ENCODE data around the gene SPINK7.

DNA sequence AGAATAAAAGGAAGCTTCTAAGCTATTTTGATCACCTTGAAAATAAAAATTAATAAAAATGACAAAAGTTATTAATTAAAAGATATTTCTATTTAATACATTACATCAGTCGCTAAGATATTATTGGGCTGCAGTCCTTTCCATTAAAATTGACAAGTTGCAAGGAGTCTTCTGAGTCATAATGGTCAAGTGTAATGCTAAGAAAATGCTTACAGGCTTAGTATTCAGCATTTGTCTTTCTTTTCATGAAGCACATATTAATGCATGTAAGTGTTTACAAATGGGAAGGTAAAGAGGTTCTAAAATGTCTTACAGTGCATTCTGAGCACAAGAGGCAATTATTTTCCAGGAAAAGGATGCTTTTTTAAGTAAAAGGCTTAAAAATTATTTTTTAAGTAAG is 40.5 kb downstream of the SPINK7 start:
- TF ChIP-seq, protein P1, sequence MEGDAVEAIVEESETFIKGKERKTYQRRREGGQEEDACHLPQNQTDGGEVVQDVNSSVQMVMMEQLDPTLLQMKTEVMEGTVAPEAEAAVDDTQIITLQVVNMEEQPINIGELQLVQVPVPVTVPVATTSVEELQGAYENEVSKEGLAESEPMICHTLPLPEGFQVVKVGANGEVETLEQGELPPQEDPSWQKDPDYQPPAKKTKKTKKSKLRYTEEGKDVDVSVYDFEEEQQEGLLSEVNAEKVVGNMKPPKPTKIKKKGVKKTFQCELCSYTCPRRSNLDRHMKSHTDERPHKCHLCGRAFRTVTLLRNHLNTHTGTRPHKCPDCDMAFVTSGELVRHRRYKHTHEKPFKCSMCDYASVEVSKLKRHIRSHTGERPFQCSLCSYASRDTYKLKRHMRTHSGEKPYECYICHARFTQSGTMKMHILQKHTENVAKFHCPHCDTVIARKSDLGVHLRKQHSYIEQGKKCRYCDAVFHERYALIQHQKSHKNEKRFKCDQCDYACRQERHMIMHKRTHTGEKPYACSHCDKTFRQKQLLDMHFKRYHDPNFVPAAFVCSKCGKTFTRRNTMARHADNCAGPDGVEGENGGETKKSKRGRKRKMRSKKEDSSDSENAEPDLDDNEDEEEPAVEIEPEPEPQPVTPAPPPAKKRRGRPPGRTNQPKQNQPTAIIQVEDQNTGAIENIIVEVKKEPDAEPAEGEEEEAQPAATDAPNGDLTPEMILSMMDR (IDR thresholded peaks at IDR 0.05; ENCODE audit: low read length), result no peak
- TF ChIP-seq EZH2phosphoT487 (IDR thresholded peaks at IDR 0.05; ENCODE audit: low read length), result no peak
- TF ChIP-seq EZH2 (optimal IDR thresholded peaks at IDR 0.05; ENCODE audit: low read depth, low read length), result no peak
